Suprapubic skin (tissue), 4 donors: Measurements from ENCODE around the gene CHSY1.

Source experiments
- CTCF ChIP-seq, 2 donors: fragments of 200-600 bp in 1 of 2; fragments of 450-650 bp in 1 of 2; sonication (generic) in 1 of 2; IDR thresholded peaks; one replicate each; pipeline ENCODE4 v1.5.1; 2016 to 2019; ENCODE audit warnings: antibody characterized with exemption in 2 of 2, mild to moderate bottlenecking in 1 of 2, moderate library complexity in 1 of 2
- POLR2A ChIP-seq, 2 donors: fragments of 450-650 bp; IDR thresholded peaks; one replicate each; pipeline ENCODE4 v1.6.1; 2017; ENCODE audit warnings: antibody characterized with exemption in 2 of 2, mild to moderate bottlenecking in 2 of 2, moderate library complexity in 2 of 2
- POLR2AphosphoS5 ChIP-seq, 3 donors: sonication (generic); formaldehyde crosslinking; IDR thresholded peaks; one replicate each; pipeline ENCODE4 v1.6.1; 2017; ENCODE audit warnings: antibody characterized with exemption in 3 of 3

- no peak for TF ChIP-seq CTCF (IDR thresholded peaks at IDR 0.05)
- TF ChIP-seq POLR2AphosphoS5 (IDR thresholded peaks at IDR 0.05), result no peak
- no peak for TF ChIP-seq POLR2A (IDR thresholded peaks at IDR 0.05)
These were observed 2.6 kb upstream of the CHSY1 start for GRCh38 chr15:101254157-101255050.
